Measurements from ENCODE around the gene ERGIC3.

ERGIC3 gene

DNA sequence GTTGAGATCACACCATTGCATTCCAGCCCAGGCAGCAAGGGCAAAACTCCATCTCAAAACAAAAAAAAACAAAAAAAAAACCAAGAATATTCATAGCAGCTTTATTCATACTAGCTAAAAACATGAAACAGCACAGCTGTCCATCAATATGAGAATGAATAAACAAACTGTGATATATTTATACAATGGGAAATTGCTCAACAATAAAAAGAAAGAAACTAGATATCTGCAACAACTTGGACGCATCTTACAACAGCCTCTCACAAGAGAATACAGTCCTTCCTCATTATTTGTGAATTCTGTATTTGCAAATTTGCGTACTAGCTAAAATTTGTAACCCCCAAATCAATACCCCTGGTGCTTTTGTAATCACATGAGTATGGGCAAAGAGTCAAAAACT lies 45.6 kb downstream of the ERGIC3 start:
- no peak for DNase-seq
- intact Hi-C loops (cut with DNase I), result no loop called here

DNA sequence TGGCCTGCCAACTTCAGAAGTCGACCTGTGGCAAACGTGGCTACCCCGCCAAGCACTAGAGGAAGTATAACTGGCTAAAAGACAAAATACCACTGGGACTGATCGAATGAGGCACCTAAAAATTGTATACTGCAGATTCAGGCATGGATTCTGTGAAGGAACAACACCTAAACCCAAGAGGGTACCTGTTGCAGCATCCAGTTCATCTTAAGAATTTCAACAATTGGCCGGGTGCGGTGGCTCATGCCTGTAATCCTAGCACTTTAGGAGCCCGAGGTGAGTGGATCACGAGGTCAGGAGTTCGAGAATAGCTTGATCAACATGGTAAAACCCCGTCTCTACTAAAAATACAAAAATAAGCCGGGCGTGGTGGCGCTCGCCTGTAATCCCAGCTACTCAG lies 46.5 kb downstream of the ERGIC3 start:
- peak in 1 of 10 donors; percentile 46 for DNase-seq
- intact Hi-C loops (cut with DNase I), result no loop called here

DNA sequence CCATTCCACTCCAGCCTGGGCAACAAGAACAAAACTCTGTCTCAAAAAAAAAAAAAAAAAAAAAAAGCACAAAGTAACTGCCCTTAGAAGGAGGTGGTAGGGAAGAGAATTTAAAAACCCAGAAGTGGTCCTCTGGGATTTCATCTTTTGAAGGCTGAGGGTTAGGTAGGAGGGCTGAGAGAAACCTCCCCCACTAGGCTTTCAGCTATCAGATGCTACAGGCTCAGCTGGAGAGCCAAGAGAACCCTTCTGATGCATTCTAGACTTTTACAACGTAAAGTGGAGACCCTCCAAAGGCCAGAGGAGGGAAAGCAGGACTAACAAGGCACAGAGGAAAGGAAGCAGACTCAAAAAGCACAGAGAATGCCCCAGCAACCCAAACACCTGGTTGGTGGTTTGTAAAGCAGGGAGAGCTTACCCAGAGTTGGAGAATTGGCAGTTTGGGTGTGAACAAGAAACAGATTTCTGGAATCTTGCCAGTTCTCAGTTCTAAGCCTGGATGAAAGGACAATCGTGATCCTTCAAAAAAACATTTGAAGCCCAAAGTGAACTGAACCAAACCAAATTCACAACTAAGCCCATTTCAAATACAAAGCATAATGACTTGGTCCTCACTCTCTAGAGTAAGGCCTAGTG lies 50.6 kb downstream of the ERGIC3 start:
- DNase-seq, result peak in 3 of 10 donors; percentile 4 to 18 (median 12)
- intact Hi-C loops (cut with DNase I), result loop anchor here (2.0 kb wide), 1 partner anchor 20 kb away; no protein-coding TSS in a partner anchor

- DNase-seq, result peak in 3 of 10 donors; percentile 47 to 68 (median 56)
These were observed 53.6 kb downstream of the ERGIC3 start for GRCh38 chr20:35595456-35595855.

DNA sequence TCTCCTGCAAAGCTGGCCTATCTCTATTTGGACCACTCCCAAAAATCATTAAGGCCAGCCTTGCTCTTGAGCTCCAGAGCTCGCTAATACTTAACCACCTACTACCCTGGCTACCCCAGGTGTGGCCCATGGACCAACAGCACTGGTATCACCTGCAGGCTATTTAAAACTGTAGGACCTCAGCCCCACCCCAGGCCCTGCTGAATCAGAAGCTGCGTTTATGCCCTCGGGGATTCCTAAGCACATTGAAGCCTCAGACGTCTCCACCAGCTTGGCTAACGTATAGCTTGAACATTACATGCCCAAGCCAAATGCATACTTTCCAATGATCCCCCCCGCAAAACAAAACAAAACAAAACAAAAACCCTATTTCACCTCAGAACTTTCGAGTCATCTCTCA lies 54.0 kb downstream of the ERGIC3 start:
- intact Hi-C loops (cut with DNase I), result no loop called here
- peak in 3 of 10 donors; percentile 12 to 46 (median 18) for DNase-seq

More at GRCh38 chr20:35595456-35595855, 53.6 kb downstream of the ERGIC3 start:
- intact Hi-C loops (cut with DNase I), result no loop called here

DNA sequence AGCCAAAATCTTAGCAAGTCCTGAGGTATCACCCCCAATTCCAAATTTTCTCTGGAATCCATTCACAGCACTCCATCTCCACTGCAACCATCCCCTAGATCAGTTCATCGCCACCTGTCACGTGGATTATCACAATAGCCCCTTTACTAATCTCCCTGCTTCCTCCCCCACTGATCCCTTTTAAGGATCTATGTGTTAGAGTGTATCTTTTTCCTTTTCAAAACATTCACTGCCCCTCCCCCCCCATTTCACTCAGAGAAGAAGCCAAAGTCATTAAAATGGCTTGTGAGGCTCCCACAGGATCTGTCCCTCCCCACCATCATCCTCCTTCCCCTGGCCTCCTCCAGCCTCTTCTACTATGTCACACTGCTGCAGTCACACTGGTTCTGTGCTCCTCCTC lies 55.3 kb downstream of the ERGIC3 start:
- peak in 2 of 10 donors; percentile 10 to 22 for DNase-seq
- intact Hi-C loops (cut with DNase I), result no loop called here

- peak in 2 of 10 donors; percentile 14 to 30 for DNase-seq
These were observed 56.6 kb downstream of the ERGIC3 start for GRCh38 chr20:35598476-35598875.

GRCh38 chr20:35598899-35599775 lies 57.3 kb downstream of the ERGIC3 start:
- DNase-seq, result peak in 3 of 10 donors; percentile 57 to 76 (median 69)

More at GRCh38 chr20:35598476-35598875, 56.6 kb downstream of the ERGIC3 start:
- intact Hi-C loops (cut with DNase I), result no loop called here

GRCh38 chr20:35599776-35600120 lies 57.9 kb downstream of the ERGIC3 start:
- peak in 2 of 10 donors; percentile 47 to 64 for DNase-seq
- intact Hi-C loops (cut with DNase I), result no loop called here

More at GRCh38 chr20:35598899-35599775, 57.3 kb downstream of the ERGIC3 start:
- intact Hi-C loops (cut with DNase I), result no loop called here

- intact Hi-C loops (cut with DNase I), result no loop called here
- DNase-seq, result peak in 2 of 10 donors; percentile 32 to 75
These were observed 58.5 kb downstream of the ERGIC3 start for GRCh38 chr20:35600176-35600992.

DNA sequence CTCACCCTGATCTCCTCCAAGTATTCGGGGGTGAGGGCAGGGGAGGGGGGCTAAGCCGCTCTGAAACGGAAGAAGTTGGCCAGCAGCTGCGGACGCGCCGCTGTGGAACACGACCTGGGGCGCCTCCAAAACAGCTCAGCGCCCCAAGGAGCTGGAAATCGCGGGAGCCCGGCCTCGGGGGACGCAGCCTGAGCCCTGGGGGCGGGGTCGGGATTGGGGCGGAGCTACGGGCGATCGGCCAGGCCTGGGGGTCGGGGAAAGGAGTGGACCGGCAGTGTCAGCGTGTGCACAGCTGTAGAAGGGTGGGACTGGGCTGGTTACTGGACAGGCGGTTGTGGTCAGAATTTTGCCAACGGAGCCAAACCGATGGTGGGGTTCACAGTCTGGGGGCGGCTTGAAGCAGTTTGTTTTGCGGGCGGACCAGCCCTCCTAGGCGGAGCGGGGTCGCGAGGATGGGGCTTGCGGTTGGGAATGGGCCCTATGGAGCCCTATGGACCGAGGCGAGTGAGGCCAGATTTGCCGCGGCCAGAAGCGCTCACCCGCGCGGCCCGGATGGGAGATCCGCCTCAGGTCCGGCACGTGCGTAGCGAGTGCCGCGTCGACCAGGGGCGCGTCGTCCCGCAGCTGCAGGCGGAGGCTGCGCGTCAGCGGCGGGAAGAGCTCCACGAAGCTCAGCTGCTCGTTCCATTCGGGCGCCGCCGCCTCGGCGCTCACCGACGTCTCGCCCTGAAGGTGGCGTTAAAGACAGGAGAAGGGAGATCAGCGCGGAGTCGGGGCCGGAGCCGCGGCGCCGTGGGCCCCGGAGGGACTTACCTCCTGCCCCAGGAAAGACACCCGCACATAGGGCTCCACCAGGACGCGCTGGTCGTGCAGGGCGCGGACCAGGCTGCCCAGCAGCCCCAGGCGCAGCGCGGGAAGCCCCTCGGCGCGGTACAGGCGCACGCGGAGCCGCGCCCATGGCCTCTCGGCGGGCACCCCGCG lies 59.4 kb downstream of the ERGIC3 start:
- intact Hi-C loops (cut with DNase I), result no loop called here
- peak; percentile 40 to 95 (median 70) for DNase-seq

DNA sequence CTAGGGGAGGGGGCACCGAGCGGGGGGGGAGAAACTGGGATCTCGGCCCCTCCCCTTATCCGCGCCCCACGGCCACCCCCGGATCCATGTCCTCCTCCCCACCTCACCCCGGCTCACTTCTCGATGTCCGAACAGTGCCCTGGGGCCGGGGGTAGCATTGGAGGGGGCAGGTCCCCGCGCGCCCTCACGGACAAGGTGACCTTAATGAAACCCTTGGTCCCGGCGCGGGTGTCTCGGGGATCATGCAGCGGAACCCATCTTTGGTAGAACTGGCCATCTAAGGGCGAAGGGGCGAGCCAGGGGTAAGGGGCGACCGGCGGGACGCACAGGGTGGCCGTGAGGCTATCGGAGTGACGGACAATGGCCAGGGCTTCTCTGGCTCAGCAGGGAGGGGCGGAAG lies 60.1 kb downstream of the ERGIC3 start:
- DNase-seq, result peak in 1 of 10 donors; percentile 42
- intact Hi-C loops (cut with DNase I), result no loop called here

GRCh38 chr20:35602851-35603495 lies 61.1 kb downstream of the ERGIC3 start:
- DNase-seq, result peak in 1 of 10 donors; percentile 61
- intact Hi-C loops (cut with DNase I), result no loop called here

DNA sequence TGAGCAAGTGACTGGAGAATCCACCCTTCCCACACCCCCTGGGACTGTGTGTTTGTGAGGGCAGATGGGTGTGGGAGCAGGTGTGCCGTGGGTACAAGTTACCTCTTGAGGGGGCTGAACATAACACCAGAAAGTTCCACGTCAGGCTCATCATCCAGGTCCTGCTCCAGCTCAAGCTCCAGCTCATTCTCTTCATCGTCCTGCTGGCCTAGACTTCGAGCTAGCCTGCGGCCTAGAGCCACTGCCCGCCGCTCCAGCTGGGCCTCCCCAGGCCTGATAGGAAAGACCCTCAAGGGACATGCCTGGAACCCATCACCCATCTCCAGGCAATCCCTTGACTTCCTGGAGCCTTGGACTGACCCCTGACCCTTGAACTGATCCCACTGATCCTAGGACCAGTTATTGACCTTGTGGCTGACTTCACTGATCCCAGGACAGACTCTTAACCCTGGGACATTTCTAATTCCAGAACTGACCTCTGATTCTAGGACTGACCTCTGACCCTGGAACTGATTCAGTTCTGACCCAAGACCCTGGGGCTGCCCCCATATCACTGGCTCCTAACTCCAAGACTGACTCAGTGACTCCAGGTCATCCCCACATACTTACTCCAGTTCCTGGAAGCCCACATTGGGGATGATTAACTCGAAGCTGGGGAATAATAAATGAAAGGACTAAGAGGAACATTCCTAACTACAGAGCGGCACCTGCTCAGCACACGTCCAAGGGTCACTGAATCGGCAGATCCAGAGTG lies 62.0 kb downstream of the ERGIC3 start:
- intact Hi-C loops (cut with DNase I), result no loop called here
- peak in 1 of 10 donors; percentile 41 for DNase-seq

- intact Hi-C loops (cut with DNase I), result no loop called here
- peak in 1 of 10 donors; percentile 67 for DNase-seq
These were observed 62.5 kb downstream of the ERGIC3 start for GRCh38 chr20:35604449-35604747.

DNA sequence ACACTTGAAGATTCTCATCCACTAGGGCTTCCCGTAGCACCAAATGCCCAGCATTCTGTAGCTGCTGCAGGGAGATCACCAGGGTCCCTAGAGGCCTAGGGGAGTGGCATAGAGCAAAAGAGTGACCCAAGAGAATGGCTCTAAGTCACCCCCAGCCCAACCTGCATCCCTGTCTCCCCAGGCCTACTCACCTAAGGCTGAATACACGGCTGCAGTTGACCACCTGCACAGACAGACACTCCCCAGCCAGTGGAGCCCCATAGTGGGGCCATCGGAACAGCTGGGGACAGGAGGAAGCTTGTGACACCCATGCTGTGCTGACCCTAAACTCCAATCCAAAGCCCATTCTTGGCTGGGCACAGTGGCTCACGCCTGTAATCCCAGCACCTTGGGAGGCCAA lies 64.2 kb downstream of the ERGIC3 start:
- intact Hi-C loops (cut with DNase I), result no loop called here
- DNase-seq, result peak in 1 of 10 donors; percentile 59
